22Rv1 (cell line): ENCODE measurements around the gene CMTM6.

Experiments used
- H3K27ac ChIP-seq: fragments of 450-650 bp; 2 replicates; pipeline ENCODE4 v1.5.1; 2017
- ZFX ChIP-seq: fragments of 450-650 bp; IDR thresholded peaks from 2 replicates; pipeline ENCODE4 v1.6.1; 2017; ENCODE audit warnings: antibody characterized with exemption, borderline replicate concordance
- TF ChIP-seq, protein P1 (sequence below): fragments of 450-650 bp; IDR thresholded peaks from 2 replicates; pipeline ENCODE4 v1.5.1; 2017; ENCODE audit warnings: mild to moderate bottlenecking

The CMTM6 gene

DNA sequence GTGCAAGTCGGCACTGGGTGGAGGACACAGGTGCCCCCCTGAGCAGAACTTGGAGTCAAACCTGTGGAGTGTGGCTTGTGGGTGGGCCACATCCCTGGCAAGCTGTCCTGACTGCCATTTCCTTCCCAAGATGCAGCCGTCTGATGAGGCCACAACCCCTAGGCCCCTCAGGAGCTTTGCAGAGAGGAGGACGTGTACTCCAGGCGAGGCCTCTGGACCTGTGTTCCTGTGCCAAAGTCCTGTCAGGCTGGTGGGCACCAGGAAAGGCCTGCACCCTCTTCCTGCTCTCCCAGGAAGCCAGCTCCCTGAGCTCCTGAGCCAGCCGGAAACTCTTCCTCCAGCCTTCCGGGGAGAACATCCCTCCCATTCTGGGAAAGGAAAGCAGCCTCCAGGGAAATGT is 48.5 kb downstream of the CMTM6 start:
- TF ChIP-seq ZFX, result no peak
- TF ChIP-seq, protein P1, sequence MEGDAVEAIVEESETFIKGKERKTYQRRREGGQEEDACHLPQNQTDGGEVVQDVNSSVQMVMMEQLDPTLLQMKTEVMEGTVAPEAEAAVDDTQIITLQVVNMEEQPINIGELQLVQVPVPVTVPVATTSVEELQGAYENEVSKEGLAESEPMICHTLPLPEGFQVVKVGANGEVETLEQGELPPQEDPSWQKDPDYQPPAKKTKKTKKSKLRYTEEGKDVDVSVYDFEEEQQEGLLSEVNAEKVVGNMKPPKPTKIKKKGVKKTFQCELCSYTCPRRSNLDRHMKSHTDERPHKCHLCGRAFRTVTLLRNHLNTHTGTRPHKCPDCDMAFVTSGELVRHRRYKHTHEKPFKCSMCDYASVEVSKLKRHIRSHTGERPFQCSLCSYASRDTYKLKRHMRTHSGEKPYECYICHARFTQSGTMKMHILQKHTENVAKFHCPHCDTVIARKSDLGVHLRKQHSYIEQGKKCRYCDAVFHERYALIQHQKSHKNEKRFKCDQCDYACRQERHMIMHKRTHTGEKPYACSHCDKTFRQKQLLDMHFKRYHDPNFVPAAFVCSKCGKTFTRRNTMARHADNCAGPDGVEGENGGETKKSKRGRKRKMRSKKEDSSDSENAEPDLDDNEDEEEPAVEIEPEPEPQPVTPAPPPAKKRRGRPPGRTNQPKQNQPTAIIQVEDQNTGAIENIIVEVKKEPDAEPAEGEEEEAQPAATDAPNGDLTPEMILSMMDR, result no peak
- H3K27ac ChIP-seq, result no peak overlapping the region

DNA sequence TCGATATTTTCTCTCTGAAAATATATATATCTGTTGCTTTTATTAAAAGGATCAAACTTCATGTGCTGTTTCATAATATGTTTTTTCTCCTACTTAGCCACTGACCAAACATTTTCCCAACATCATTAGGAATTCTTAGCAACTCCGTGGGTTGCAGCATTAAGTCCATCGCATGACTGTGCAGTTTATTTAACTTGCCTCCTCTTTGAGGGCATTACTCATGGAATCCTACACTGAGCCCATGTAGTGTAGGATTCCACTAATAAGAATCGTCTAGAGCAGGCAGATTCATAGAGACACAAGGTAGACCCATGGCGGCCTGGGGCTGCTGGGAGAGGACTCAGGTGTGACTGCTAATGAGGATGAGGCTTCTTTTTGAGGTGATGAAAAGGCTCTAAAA is 49.3 kb downstream of the CMTM6 start:
- TF ChIP-seq ZFX, result no peak
- TF ChIP-seq, protein P1, result no peak
- H3K27ac ChIP-seq, result no peak overlapping the region

DNA sequence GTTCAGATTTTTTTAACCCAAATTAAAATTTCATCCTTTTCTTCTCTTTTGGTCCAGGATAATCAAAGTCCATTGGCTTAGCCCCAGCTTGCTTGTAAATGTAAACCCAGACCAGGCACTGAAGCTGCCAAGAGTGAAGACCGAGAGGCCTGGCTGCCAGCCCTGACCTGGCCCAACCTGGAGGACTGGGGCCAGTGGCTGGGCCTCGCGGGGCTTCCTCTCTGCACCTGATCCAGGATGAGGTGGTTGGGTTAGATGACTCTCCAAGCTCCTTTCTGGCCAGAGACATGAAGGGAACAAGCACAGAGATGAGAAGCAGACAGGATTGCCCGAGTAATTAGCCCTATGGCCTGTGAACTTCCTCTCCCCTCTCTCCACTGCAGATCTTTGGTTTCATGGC is 50.6 kb downstream of the CMTM6 start:
- TF ChIP-seq, protein P1, result no peak
- TF ChIP-seq ZFX, result no peak
- no peak overlapping the region for H3K27ac ChIP-seq

DNA sequence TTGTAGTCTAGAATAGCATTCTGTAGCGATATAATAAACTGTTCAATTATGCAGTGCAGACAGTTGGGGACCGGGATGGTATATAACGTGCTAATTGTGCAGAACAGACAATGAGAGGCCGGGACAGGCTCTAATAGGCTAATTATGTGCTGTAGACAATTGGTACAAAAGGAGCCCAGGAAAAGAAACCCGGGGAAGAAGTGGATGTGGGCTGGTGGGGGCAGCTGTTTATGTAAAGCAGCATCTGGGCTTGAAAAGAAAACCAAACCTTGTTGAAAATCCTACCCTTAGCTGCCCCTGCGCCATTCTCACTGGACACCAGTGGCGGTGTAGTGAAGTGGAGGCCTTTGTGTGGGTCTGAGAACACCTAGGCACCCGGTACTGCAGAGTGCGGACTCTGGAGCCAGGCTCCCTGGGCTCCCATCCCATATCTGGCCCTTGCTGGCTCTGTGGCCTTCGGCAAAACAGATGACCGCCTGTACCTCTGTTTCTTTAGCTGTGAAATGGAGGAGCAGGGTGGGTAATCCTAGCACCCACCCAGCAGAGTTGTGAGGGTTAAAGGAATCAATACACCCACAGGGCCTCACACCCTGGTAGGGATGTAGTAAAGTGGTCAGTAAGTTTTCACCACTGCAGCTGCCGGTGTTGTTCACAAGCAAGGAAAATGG is 51.5 kb downstream of the CMTM6 start:
- no peak for TF ChIP-seq ZFX
- TF ChIP-seq, protein P1, result no peak
- no peak overlapping the region for H3K27ac ChIP-seq

DNA sequence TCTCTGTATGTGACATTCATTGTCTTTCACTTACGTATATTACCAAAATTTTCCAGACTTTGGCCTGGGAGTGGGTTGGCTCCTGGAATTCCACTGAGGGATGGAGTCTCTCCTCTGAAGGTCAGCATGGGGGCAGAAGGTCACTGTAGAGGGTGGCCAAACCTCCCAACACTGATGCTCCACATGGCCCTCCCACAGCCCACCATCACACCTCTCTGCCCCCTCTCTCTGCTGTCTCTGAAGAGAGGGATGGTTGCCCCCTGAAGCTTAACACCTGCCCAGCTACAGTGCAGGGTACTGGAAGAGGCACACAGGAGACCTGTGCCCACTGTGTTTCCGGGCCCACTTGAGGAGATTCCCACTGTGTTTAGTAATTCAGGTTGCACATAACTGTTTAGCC is 52.2 kb downstream of the CMTM6 start:
- H3K27ac ChIP-seq, result no peak overlapping the region
- TF ChIP-seq, protein P1, result no peak
- TF ChIP-seq ZFX, result no peak

DNA sequence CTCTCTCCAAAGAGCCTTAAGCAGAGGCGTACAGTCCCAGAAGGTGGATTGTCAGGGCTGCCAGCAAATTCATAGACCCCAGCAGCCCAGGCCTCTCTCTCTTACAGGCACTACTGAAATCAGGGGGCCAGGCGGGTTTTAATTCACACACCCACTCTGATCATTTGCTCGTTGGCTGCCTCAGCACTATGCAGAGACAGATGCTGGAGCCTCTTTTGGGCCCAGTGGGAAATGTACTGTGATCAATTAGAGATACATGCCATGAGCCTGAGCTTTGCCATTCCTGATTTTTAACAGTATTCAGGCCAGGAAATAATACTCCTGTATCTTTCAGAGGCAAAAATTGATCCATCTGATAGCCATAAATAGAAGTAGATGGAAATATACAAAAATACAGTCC is 53.0 kb downstream of the CMTM6 start:
- TF ChIP-seq, protein P1, result no peak
- TF ChIP-seq ZFX, result no peak
- no peak overlapping the region for H3K27ac ChIP-seq

DNA sequence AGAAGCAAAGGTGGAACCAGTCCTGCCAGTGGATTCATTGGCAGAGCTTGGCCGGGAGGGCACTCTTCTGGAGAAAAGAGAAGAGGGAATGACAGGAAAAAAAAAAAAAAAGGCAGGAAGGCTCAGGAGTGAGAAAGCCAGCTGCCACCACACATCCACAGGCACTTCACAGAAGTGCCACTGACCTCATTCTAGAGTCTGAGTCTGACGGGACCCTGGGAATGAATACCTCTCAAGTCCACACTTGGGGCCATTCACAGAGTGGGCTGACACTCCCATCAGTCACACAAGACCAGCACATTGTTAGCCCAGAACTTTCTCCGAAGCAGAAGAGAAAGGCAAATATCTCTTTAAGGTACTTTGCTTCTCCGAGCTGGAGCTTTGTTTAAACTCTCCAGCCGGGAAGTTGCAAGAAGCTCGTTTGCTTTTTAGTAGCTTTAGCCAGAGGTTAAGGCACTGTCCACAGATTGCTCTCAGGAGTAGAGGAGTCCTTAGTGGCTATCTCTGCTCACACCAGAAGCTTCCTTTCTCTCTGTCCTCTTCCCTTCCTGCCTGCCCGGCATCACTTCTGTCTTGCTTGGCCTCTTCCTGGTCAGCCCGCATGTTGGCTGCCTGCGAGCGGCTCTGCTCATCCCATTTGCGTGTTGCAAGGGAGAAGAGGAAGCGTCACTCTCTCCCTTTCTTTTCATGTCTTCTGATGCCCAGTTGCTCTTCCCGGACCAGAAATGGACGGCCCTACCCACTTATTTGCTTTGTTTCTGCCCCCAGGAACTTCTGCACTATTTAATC is 53.8 kb downstream of the CMTM6 start:
- H3K27ac ChIP-seq, result no peak overlapping the region
- TF ChIP-seq, protein P1, result no peak
- TF ChIP-seq ZFX, result no peak
